Nucleus accumbens (tissue), 56 donors: ENCODE results near the gene STRN.
A peak's percentile ranks its signal among the peaks of the same experiment; 100 is the strongest.

Experiments used
- DNase-seq, 56 donors: peaks; one replicate each; lab custom pipeline; 2025; lab: John Stamatoyannopoulos, UW

Gene STRN

GRCh38 chr2:36801088-36801487, 165.2 kb downstream of the STRN start:
- DNase-seq: no peak

- DNase-seq: peak in 40 of 56 donors; percentile 3 to 90 (median 54)
These were observed 166.0 kb downstream of the STRN start for GRCh38 chr2:36800381-36800780.

- no peak for DNase-seq
These were observed 167.6 kb downstream of the STRN start for GRCh38 chr2:36798724-36799123.

- DNase-seq: peak in 19 of 56 donors; percentile 3 to 74 (median 23)
These were observed 168.8 kb downstream of the STRN start for GRCh38 chr2:36797324-36798070.
